ENCODE data around the gene METTL9.
"Not testable (repeated sequence)": the region's sequence is repeated elsewhere in the genome, so short reads cannot be mapped to it uniquely, and the experiment has no call there.

METTL9 gene

DNA sequence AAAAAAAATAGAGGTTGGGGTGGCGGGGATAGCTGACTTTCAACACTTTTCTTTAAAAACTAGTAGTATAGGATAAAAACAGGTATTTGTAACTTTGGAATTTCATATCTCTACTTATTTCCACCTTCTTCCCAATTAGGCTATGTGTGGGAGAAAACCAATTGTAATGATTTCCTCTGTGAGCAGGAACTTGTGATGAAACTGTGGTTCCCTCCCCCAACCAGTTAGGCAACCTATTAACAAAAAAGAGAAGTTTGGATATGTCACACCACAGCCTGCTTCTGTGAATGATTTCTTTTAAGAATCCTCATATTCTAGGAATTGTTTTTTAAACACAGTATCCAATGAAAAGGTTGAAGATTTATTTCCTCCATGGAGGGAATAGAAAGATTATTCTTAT is 51.1 kb downstream of the METTL9 start:
- no peak overlapping the region for H3K4me3 ChIP-seq (ENCODE audit: low read length)
- TF ChIP-seq ZNF274 (IDR thresholded peaks at IDR 0.05; ENCODE audit: low read depth, low read length), result no peak

GRCh38 chr16:21651515-21651914 is 52.1 kb downstream of the METTL9 start:
- no peak for TF ChIP-seq ZNF274 (IDR thresholded peaks at IDR 0.05; ENCODE audit: low read depth, low read length)

DNA sequence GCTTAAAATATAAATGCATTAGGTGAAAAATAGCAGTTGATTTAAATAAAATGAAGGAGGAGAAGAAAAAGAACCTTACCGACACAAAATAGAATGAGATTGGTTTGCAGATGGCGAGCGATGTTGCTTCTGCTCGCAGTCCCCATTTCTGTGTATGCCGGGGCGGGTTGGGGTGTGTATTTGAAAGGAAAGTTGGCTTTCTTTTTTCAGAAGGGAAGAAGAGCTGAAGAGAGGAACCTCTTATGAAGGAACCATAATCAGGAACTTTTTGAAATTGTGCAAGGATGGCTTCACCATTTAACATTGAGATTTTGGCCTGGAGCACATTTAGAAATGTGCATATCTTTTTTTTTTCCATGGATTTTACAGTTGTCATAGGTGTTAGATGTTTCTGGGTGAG is 53.1 kb downstream of the METTL9 start, which contains the start of gene IGSF6:
Gene IGSF6 (minus strand): TSS at position 156 of the 400 bp plus-strand sequence. CDS start 10 bp downstream, at position 146.
- no peak within 1 kb of the TSS for H3K4me3 ChIP-seq (ENCODE audit: low read length)
- TF ChIP-seq ZNF274 (IDR thresholded peaks at IDR 0.05; ENCODE audit: low read depth, low read length), result no peak

More at GRCh38 chr16:21651515-21651914, 52.1 kb downstream of the METTL9 start:
- H3K4me3 ChIP-seq (ENCODE audit: low read length), result no peak overlapping the region

DNA sequence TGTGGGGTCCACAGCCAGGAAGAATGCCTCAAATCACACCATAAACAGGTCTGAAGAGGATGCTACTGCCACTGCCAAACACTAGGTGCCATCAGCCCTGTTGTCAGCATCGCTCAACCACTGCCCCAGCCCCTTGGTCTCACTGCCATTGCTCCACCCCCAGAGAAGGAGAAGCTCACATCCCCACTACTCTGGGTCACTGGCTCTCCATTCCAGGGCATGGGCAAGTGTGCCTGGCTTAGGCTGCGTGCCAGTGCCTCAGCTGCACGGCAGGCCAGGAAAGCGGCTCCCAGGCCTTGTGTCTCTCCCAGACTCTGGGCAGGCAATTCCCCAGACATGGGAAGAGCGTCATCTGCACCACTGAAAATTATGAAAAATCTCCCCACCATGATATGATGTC is 54.2 kb downstream of the METTL9 start:
- no peak overlapping the region for H3K4me3 ChIP-seq (ENCODE audit: low read length)
- no peak for TF ChIP-seq ZNF274 (IDR thresholded peaks at IDR 0.05; ENCODE audit: low read depth, low read length)

DNA sequence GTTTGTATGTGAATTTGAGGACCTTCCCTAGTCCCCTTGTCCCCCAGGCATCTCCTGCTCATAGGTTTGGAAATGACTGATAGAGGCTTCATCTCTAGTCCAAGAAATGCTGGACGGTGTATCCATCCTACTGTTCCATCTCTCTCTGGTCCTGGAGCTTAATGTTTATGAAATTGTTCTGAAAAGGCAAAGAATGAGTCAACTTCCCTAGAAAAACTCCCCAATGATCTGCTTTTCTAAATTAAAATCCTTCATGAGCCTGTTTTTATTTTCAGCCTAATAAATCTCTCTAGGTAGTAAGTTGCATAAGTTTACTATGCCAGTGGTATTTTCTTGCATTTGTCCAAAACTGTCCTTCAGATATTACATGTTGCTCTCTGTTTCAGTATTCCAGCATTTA is 55.1 kb downstream of the METTL9 start:
- no peak for TF ChIP-seq ZNF274 (IDR thresholded peaks at IDR 0.05; ENCODE audit: low read depth, low read length)
- no peak overlapping the region for H3K4me3 ChIP-seq (ENCODE audit: low read length)

DNA sequence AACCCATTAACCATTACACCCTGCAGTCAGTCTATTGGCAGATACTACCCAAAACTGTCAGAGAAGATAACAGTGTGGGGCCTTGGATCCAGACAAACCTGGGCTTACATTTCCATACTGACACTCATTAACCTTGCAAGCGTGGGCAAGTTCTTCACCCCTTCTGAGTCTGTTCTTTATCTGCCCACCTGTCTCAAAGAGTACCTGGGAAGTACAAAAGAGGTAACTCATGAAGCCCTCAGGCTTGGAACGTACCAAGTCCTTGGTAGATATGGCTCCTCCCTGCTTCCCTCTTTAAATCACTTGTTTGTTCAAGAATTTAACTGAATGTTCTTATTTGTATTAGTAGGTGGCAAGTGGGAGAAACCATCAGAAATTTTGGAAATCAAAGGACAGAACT is 55.5 kb downstream of the METTL9 start:
- H3K4me3 ChIP-seq (ENCODE audit: low read length), result no peak overlapping the region
- no peak for TF ChIP-seq ZNF274 (IDR thresholded peaks at IDR 0.05; ENCODE audit: low read depth, low read length)

DNA sequence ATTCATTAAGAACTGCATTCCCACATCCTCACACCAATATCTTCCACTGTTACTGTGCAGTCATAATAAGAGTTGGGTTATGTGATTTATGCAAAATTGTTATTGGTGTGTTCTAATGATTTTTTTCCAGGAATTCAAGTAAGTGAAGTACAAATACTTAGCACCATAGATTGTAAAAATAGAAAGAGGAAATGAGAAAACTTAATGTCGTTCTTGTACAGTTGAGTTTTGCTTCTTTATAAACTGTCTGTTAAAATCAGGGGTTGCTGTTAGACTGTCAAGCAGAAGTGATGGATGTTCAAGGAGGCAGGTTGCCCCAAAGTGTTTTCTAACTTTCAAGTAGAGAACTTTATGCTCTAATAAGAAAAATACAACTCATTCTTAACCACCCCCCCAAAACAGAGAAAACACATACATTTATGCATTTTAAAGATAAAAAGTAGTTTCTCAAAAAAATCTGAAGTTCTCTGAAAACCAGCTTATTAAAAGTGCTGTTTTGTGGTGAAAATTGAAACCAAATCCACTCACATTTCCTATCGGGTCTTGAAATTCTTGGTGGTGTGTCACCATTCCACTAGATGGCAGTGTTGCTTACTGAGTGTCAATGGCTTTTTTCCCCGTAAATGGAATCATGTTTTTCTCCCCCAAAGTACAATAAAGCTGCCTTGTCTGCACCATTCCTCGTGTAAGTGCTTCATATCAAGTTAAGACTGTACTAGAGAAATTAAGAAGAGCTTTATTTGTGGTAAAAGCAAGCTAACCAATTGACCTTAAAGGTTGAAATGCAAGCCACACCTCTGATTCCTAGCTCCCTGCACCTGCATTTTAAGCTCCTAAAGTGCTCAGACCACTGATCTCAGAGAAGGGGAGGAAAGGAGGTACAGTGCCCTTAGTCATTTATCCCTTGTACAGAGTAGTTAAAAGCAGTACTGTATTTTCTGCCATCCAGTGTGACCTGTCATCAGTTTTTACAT is 57.7 kb downstream of the METTL9 start:
- TF ChIP-seq ZNF274 (IDR thresholded peaks at IDR 0.05; ENCODE audit: low read depth, low read length), result no peak
- H3K4me3 ChIP-seq (ENCODE audit: low read length), result peak overlapping the region; percentile 41; the same call in 1 of the 2 replicates

- no peak overlapping the region for H3K4me3 ChIP-seq (ENCODE audit: low read length)
- no peak for TF ChIP-seq ZNF274 (IDR thresholded peaks at IDR 0.05; ENCODE audit: low read depth, low read length)
Observed at GRCh38 chr16:21659124-21659523, 59.7 kb downstream of the METTL9 start.

- no peak for TF ChIP-seq ZNF274 (IDR thresholded peaks at IDR 0.05; ENCODE audit: low read depth, low read length)
- H3K4me3 ChIP-seq (ENCODE audit: low read length), result no peak within 1 kb of the TSS
Observed at GRCh38 chr16:21663889-21664647, 64.7 kb downstream of the METTL9 start, which contains the start of gene OTOA. OTOA (plus strand) TSS chr16:21663968; CDS start chr16:21678515, 14,547 bp downstream.

DNA sequence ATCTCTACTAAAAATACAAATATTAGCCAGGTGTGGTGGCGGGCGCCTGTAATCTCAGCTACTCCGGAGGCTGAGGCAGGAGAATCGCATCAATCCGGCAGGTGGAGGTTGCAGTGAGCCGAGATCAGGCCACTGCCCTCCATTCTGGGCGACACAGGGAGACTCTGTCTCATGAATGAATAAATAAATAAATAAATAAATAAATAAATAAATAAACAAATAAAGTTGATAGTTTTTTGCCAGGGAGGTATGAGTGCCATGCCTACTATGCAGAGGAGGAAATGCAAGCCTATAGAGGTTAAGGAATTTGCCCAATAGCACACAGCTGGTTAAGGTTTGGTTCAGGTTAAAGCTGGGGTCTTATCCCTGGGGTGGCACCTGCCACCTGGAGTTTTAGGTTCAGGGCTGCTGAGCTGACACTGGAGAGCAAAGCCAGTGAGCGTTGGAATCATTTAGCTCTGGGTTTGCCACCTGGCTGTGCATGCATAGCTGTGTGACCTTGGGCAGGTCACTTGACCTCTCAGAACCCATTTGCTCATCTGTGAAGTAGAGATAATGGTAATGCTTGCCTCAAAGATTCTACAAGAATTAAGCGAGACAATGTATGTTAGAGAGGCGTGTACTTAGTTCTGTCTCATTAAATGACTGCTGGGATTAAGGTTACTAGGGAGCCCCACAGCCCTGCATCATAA is 65.6 kb downstream of the METTL9 start:
- no peak for TF ChIP-seq ZNF274 (IDR thresholded peaks at IDR 0.05; ENCODE audit: low read depth, low read length)
- no peak overlapping the region for H3K4me3 ChIP-seq (ENCODE audit: low read length)

DNA sequence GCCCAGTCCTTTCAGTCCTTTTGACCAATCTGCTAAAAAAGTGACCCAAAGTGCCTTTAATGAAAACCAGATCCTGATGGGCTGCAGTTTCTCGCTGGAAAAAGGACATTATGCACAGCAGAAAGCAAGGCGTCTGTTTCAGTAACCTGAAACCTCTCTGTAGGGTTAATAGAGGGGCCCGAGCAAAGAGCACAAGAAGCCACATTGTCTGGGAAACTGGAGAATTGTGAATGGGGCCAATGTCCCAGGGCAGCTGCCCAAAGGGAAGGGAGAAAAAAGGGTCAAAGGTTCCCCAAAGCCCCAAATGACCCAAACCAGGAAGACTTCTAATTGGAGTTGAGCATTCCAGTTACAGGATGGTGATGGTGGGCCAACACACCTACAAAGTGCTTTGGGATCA is 67.4 kb downstream of the METTL9 start:
- no peak for TF ChIP-seq ZNF274 (IDR thresholded peaks at IDR 0.05; ENCODE audit: low read depth, low read length)
- no peak overlapping the region for H3K4me3 ChIP-seq (ENCODE audit: low read length)

GRCh38 chr16:21667575-21667974 is 68.2 kb downstream of the METTL9 start:
- no peak for TF ChIP-seq ZNF274 (IDR thresholded peaks at IDR 0.05; ENCODE audit: low read depth, low read length)
- H3K4me3 ChIP-seq (ENCODE audit: low read length), result no peak overlapping the region

GRCh38 chr16:21673469-21673868 is 74.1 kb downstream of the METTL9 start:
- TF ChIP-seq ZNF274 (IDR thresholded peaks at IDR 0.05; ENCODE audit: low read depth, low read length), result no peak
- H3K4me3 ChIP-seq (ENCODE audit: low read length), result no peak overlapping the region

GRCh38 chr16:21674456-21674855 is 75.1 kb downstream of the METTL9 start:
- not testable (repeated sequence) for H3K4me3 ChIP-seq (ENCODE audit: low read length)

DNA sequence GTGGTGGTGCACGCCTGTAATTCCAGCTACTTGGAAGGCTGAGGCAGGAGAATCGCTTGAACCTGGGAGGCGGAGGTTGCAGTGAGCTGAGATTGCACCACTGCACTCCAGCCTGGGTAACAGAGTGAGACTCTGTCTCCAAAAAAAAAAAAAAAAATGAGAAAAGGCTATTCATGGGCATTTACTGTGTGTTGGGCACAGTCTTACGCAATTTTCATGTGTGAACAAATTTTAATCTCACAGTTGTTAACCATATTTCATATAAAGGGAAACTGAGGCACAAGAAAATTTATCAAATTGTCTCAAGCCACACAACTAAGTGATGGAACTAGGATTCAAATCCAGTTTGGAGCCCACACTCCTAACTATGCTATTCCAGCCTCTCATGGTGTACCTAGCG is 81.3 kb downstream of the METTL9 start:
- not testable (repeated sequence) for H3K4me3 ChIP-seq (ENCODE audit: low read length)
